HepG2 (cell line): ENCODE results near the gene TTLL11. TPM values are rescaled to one million over a fixed set of nuclear protein-coding genes. Genes with fewer than 3 reads are reported as not detected.

Experiments
- ATAC-seq: fragments of 200-7000 bp; cut with Tn5 transposase; 3 replicates; pipeline ENCODE4 v1.9.1; 2020; ENCODE audit warnings: mild to moderate bottlenecking, moderate library complexity
- BruUV-seq: library from RNA; stranded (reverse); fragments of 400-500 nt; replicated peaks from 2 replicates; lab custom pipeline; 2021; lab: Mats Ljungman, UMichigan
- CTCF ChIA-PET: fragments of 300-600 bp; formaldehyde crosslinking; extraction: SDS; loops from one replicate; lab custom pipeline; 2021; ENCODE audit warnings: low total read pairs, inconsistent platforms, low intra/inter-chr PET ratio; lab: Yijun Ruan, JAX
- POLR2A ChIA-PET: fragments of 350-600 bp; sonication (Branson Sonifier 250); formaldehyde crosslinking; loops from one replicate; lab custom pipeline; 2020; ENCODE audit warnings: antibody characterized with exemption, inconsistent platforms; lab: Yijun Ruan, JAX
- DNase-seq: peaks from one replicate; pipeline ENCODE4 v3.0.0-alpha.2; 2015; ENCODE audit warnings: low spot score
- FAIRE-seq: peaks from 3 replicates; lab custom pipeline; 2011; peaks lifted over from hg19 to GRCh38; lab: Jason Lieb, UNC
- H2AFZ ChIP-seq: one replicate; pipeline ENCODE4 v1.6.1; 2011; ENCODE audit warnings: low read length, inconsistent platforms
- H3K27ac ChIP-seq: fragments of 300-600 bp; 3 replicates; pipeline ENCODE4 v1.8.0; 2011; ENCODE audit warnings: mixed run types, mild to moderate bottlenecking, mixed read lengths, low read length, inconsistent platforms; ENCODE audit not compliant: insufficient read depth; ENCODE audit errors: extremely low read length
- H3K27me3 ChIP-seq, 2 experiments: fragments of 200-600 bp in 1 of 2; 2 replicates in 1 of 2; 3 replicates in 1 of 2; pipeline versions ENCODE4 v1.6.0 to v1.8.0; 2011; ENCODE audit warnings: low read length in 2 of 2, mild to moderate bottlenecking in 2 of 2, moderate library complexity in 2 of 2, inconsistent platforms in 1 of 2; ENCODE audit not compliant: insufficient read depth in 2 of 2, control insufficient read depth in 1 of 2
- H3K36me3 ChIP-seq, 2 experiments: fragments of 200-600 bp in 1 of 2; replicated peaks in 1 of 2; 2 replicates in 1 of 2; 3 replicates in 1 of 2; pipeline versions ENCODE4 v1.5.1 to v1.8.0; 2011; ENCODE audit warnings: low read length in 2 of 2, inconsistent platforms in 1 of 2; ENCODE audit not compliant: insufficient read depth in 2 of 2, control insufficient read depth in 1 of 2
- H3K4me1 ChIP-seq: 2 replicates; pipeline ENCODE4 v1.5.1; 2012; ENCODE audit warnings: low read length, inconsistent platforms; ENCODE audit not compliant: insufficient read depth
- H3K4me2 ChIP-seq: 2 replicates; pipeline ENCODE4 v1.6.0; 2011; ENCODE audit warnings: low read depth, low read length, inconsistent platforms
- H3K4me3 ChIP-seq, 3 experiments: fragments of 200-600 bp in 1 of 3; sonication (generic), shearing (Covaris generic) in 1 of 3; replicated peaks in 1 of 3; 2 replicates each; pipeline ENCODE4 v1.5.1; 2011 to 2016; ENCODE audit warnings: low read length in 3 of 3, inconsistent platforms in 2 of 3, low read depth in 2 of 3, mild to moderate bottlenecking in 2 of 3, control low read depth in 1 of 3, mixed read lengths in 1 of 3; ENCODE audit not compliant: insufficient read depth in 1 of 3
- H3K79me2 ChIP-seq: one replicate; pipeline ENCODE4 v1.6.1; 2011; ENCODE audit warnings: low read length, inconsistent platforms; ENCODE audit not compliant: insufficient read depth
- H3K9ac ChIP-seq: 2 replicates; pipeline ENCODE4 v1.6.0; 2011; ENCODE audit warnings: mild to moderate bottlenecking, low read depth, low read length, inconsistent platforms; ENCODE audit not compliant: insufficient read depth
- H3K9me3 ChIP-seq: 2 replicates; pipeline ENCODE4 v1.5.1; 2012; ENCODE audit warnings: mild to moderate bottlenecking, low read length
- H4K20me1 ChIP-seq: 2 replicates; pipeline ENCODE4 v1.6.0; 2011; ENCODE audit warnings: inconsistent platforms, mild to moderate bottlenecking, low read length, moderate library complexity; ENCODE audit not compliant: insufficient read depth
- CTCF ChIP-seq: sonication (generic); formaldehyde crosslinking; IDR thresholded peaks from 2 replicates; pipeline ENCODE4 v1.5.0; 2020; ENCODE audit warnings: mild to moderate bottlenecking, missing genetic modification reagents, moderate library complexity
- NKX3-1 ChIP-seq: sonication (generic); formaldehyde crosslinking; IDR thresholded peaks from 2 replicates; pipeline ENCODE4 v1.5.0; 2020; ENCODE audit warnings: missing genetic modification reagents
- RNF2 ChIP-seq: fragments of 450-650 bp; conservative IDR thresholded peaks from 2 replicates; pipeline ENCODE4 v1.6.1; 2016; ENCODE audit warnings: low read depth
- STAG1 ChIP-seq: sonication (generic); formaldehyde crosslinking; IDR thresholded peaks from 2 replicates; pipeline ENCODE4 v1.4.0; 2020; ENCODE audit warnings: missing genetic modification reagents
- TCF7L2 ChIP-seq: IDR thresholded peaks from 2 replicates; pipeline ENCODE4 v1.6.1; 2011; ENCODE audit warnings: mild to moderate bottlenecking, low read depth, low read length, moderate library complexity
- ZNF136 ChIP-seq: sonication (generic); formaldehyde crosslinking; IDR thresholded peaks from 2 replicates; pipeline ENCODE4 v1.8.1; 2022; ENCODE audit warnings: low read depth, mild to moderate bottlenecking, moderate library complexity, missing genetic modification reagents
- ZNF142 ChIP-seq: sonication (generic); formaldehyde crosslinking; IDR thresholded peaks from 2 replicates; pipeline ENCODE4 v1.4.0; 2020; ENCODE audit warnings: missing genetic modification reagents
- ZNF235 ChIP-seq: sonication (generic); formaldehyde crosslinking; IDR thresholded peaks from 2 replicates; pipeline ENCODE4 v1.8.1; 2023; ENCODE audit warnings: mild to moderate bottlenecking, missing genetic modification reagents, borderline replicate concordance
- ZNF619 ChIP-seq: sonication (generic); formaldehyde crosslinking; IDR thresholded peaks from 2 replicates; pipeline ENCODE4 v1.4.0; 2020; ENCODE audit warnings: mild to moderate bottlenecking, missing genetic modification reagents
- WGBS: methylation state at CpG from one replicate; pipeline ENCODE4 v1.1.6; 2017; ENCODE audit warnings: low lambda C conversion rate; 5-methylcytosine and 5-hydroxymethylcytosine counted together
- in situ Hi-C: cut with HindIII; loops from 2 replicates; pipeline ENCODE4 v1.10.0; 2017; ENCODE audit warnings: low pct_unique_long_range_greater_than_20kb; ENCODE audit not compliant: extremely low pct_ligation_motif_present
- intact Hi-C: fragments of 100-400 bp; cut with micrococcal nuclease; formaldehyde crosslinking; loops from one replicate; pipeline ENCODE4 v1.10.0; 2022; ENCODE audit not compliant: unreplicated experiment
- polyA plus RNA-seq, 8 experiments: library from polyadenylated mRNA; depleted of rRNA in 3 of 8; stranded (reverse) in 7 of 8; unstranded in 1 of 8; fragments of >200 nt; fragmentation: Illumina TruSeq in 4 of 8; extraction: Trizol in 4 of 8; gene quantifications; 2 replicates each; pipeline versions ENCODE4 v1.2.1 to v1.2.3, GENCODE V29; 2011 to 2016; ENCODE audit warnings: low read depth in 4 of 8, missing spikeins in 1 of 8, mixed read lengths in 1 of 8; ENCODE audit not compliant: insufficient read depth in 1 of 8
- total RNA-seq, 5 experiments: library from RNA; depleted of rRNA; stranded (reverse); fragments of >200 nt; fragmentation: Illumina TruSeq; extraction: Trizol; gene quantifications; 2 replicates each; pipeline ENCODE4 v1.2.3, GENCODE V29; 2016; ENCODE audit warnings: low read depth in 1 of 5

The TTLL11 gene
- total and polyA plus RNA-seq, 2 of the 13 experiments (the other 11 are each of a cell fraction or from before 2014, with no cell fraction given): 4.5 to 5.2 TPM

GRCh38 chr9:122020398-122020797 is 72.7 kb downstream of the TTLL11 start (continued):
- no peak for TF ChIP-seq ZNF619 (CRISPR knock-in tag)

- in situ Hi-C loops: no loop called here
- CTCF ChIA-PET: no interaction called here
- Histone ChIP-seq H3K4me1 (no peaks in the 10 kb centered on the region), H3K79me2 (no peaks in the 10 kb centered on the region), H3K9me3 (no peaks in the 10 kb centered on the region), H3K27me3 (no peaks in the 10 kb centered on the region), H3K9ac (no peak overlapping the region), H3K4me3 (no peak overlapping the region), H4K20me1 (no peaks in the 10 kb centered on the region), H3K4me2 (no peak overlapping the region), H3K36me3 (no peaks in the 10 kb centered on the region), H3K27ac (no peak overlapping the region)
- no peak for FAIRE-seq
- BruUV-seq: no TSS peak
- TF ChIP-seq RNF2 (no peak), ZNF235 (CRISPR knock-in tag) (no peak), TCF7L2 (no peak), STAG1 (peak; percentile 57), NKX3-1 (no peak), CTCF (peak; percentile 34), ZNF142 (no peak), ZNF136 (no peak)
- TF ChIP-seq, all 625 proteins: peak for 2
- DNase-seq: no peak
- no peak overlapping the region for H2AFZ ChIP-seq
- no peak for ATAC-seq
- POLR2A ChIA-PET: no interaction called here
- intact Hi-C loops: no loop called here
- 62% methylated on average over 6 of the region's 6 CpGs for WGBS
These were observed 76.4 kb downstream of the TTLL11 start for GRCh38 chr9:122016744-122017143.
